Thyroid gland (tissue), 4 donors: ENCODE results near the gene FBXO31.

Experiments
- CTCF ChIP-seq, 6 experiments: fragments of 200-600 bp in 3 of 6; fragments of 450-650 bp in 3 of 6; sonication (generic) in 3 of 6; IDR thresholded peaks; one replicate each; pipeline ENCODE4 v1.5.1; 2016 to 2019; ENCODE audit warnings: antibody characterized with exemption in 6 of 6, mild to moderate bottlenecking in 2 of 6, inconsistent platforms in 1 of 6, moderate library complexity in 1 of 6
- POLR2A ChIP-seq, 2 donors: fragments of 450-650 bp; IDR thresholded peaks; one replicate each; pipeline ENCODE4 v1.6.1; 2017; ENCODE audit warnings: antibody characterized with exemption in 2 of 2, mild to moderate bottlenecking in 2 of 2, moderate library complexity in 1 of 2

GRCh38 chr16:87360862-87361610 lies 22.5 kb downstream of the FBXO31 start:
- TF ChIP-seq CTCF (IDR thresholded peaks at IDR 0.05) (no peak), POLR2A (IDR thresholded peaks at IDR 0.05) (no peak)
